ENCODE measurements around the gene ASTN2. TPM values are rescaled to one million over a fixed set of nuclear protein-coding genes. Genes with fewer than 3 reads are reported as not detected.

Gene ASTN2
- total RNA-seq, 1 donor from 2014 or later: 27.3 TPM

Small RNA genes lying within 50 kb of the gene (small RNA-seq; reads per million reads assigned to genes)
- gene SNORA70C (ENCODE audit: low replicate concordance): not detected
